ENCODE data around the gene ATIC.
A peak's percentile ranks its signal among the peaks of the same experiment; 100 is the strongest.
"Not testable (repeated sequence)": the region's sequence is repeated elsewhere in the genome, so short reads cannot be mapped to it uniquely, and the experiment has no call there.

ATIC gene

DNA sequence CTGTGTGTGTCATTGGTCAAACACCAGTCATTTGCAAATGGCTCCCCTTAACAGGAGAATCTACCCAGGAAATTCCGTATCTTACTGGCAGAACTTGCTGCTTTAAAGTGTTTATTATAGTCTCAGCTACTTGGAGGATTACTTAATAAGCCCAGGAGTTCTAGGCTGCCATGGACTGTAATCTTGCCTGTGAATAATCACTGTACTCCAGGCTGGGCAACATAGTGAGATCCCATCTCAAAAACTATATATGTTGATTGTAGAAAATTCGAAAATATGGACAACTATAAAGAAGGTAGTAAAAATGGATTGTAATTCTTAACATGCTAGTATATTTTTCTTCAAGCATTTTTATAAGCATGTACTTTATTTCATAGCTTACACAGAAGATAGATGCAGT, 4.5 kb downstream of the ATIC start:
- no peak for DNase-seq

DNA sequence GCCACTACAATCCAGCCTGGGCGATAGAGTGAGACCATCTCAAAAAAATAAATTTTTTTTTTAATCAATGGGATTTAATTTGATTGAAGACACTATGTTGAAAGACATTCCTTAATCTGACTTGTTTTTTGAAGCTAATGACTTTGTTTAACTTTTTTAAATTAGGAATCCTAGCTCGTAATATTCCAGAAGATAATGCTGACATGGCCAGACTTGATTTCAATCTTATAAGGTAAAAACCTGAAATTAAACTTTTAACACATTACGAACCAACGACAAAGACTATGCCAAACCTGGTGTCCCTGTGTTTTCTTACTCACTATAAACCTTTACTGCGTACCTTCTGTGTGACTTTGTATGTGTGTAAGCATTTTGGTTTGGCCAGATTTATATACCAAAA, 7.6 kb downstream of the ATIC start:
- no peak for DNase-seq

DNA sequence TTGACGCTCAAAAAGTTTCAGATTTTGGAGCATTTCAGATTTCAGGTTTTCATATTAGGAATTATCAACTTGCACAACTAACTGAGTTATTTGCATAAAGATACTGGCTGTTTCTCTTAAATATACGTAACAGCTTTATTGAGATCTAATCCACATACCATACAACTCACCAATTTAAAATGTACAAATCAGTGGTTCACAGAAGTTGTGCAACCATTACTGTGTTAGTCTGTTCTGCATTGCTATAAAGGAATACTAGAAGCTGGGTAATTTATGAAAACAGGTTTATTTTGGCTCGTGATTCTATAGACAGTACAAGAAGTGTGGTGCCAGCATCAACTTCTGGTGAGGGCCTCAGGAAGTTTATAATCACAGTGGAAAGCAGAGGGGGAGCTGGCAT, 8.2 kb downstream of the ATIC start:
- DNase-seq: no peak

DNA sequence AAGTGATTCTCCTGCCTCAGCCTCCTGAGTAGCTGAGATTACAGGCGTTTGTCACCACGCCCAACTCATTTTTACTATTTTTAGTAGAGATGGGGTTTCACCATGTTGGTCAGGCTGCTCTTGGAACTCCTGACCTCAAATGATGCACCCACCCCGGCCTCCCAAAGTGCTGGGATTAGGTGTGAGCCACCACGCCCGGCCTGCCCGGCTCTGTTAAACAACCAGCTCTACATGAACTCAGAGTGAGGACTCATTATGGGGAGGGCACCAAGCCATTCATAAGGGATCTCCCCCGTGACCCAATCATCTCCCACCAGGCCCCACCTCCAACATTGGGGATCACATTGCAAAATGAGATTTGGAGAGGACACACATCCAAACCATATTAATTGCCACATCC, 8.8 kb downstream of the ATIC start:
- no peak for DNase-seq

DNA sequence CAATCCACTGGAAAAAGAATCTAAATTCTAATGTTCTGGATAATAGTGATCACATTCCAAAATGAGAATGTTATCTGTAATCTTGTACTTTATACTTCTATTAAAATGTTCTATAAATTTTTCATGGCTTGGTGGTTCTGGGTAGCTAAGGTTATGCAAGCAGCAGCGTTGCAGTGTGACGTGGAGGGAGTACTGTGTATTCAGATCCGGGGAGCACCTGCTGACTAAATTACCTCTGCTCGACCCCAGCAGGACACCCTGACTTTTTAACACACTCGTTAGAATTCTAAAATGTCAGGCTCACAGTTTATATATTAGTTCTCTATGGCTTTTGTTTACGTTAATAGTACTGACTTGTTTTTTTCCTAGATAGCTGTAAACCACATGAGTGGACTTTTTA, 13.0 kb downstream of the ATIC start:
- DNase-seq: peak in 2 of 3 experiments; percentile 40 to 62

DNA sequence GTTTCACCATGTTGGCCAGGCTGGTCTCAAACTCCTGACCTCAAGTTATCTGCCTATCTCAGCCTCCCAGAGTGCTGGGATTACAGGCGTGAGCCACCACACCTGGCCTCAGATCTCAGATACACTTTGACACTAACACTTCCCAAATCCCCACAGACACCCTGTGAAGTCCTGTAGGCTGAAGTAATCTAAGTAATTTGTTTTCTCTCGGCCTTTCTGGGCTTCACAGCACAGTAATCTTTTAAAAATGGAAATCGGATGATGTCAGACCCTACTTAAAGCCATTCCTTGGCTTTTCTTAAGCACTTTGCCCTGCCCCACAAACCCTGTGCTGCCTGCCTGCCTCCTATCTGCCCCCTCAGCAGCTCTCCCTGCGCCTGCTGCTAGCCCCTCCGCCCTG, 16.2 kb downstream of the ATIC start:
- DNase-seq: no peak

DNA sequence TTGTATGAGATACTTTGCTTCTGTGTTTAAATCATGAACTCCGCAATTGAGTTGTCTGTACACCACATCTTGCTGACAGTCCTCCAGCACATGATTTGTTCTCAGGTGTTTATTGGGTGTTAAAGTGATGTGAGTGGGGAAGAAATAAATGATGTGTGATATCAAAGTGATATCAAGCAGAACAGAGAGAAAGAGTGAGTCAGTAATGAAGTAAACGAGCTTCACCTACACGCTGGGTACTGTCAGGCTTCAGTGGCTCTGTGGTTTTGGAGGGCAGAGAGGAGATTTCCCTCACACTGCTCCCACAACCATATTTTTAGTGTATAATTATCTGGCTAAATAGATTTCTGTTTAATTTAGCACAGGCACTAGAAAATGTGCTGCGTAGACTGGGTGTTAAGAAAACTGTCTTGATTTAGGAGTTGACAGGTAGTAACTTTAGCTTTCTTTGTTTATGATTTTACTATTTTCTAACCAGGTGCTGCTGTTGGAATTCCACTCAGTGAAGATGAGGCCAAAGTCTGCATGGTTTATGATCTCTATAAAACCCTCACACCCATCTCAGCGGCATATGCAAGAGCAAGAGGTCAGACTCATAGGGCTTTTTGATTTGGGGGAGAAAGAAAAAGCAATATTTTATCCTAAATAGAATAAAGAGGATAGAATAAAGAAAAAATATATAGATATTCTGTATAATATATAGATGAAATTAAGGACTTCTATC, 21.2 kb downstream of the ATIC start:
- peak in 2 of 3 experiments; percentile 9 to 39 for DNase-seq

DNA sequence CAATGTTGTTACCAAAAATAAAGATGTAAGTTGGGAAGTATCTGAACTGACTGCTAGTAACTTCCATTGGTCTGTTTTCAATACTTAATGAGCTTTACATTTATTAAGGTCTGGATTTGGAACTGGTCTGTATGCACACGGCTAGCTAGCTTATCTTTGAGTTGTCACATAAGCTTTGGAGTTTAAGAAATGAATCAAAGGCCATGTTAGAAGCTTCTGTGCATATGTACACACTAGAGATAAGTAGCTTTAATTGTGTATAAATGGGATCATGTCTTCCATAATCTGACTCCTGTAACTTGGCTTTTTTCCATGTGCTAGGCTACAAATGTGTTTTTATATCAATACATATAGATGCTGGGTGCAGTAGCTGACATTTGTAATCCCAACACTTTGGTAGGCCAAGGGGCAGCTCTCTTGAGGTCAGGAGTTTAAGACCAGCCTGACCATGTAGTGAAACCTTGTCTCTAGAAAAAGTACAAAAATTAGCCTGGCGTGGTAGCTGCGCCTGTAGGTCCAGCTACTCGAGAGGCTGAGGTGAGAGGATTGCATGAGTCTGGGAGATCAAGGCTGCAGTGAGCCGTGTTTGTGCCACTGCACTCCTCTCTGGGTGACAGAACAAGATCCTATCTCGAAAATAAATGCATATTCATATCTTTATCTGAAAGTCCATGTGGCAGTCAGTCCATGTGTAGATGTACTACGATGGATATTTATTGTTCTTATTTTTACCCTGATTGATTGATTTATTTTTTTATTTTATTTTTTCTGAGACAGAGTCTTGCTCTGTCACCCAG, 27.2 kb downstream of the ATIC start:
- no peak for DNase-seq

DNA sequence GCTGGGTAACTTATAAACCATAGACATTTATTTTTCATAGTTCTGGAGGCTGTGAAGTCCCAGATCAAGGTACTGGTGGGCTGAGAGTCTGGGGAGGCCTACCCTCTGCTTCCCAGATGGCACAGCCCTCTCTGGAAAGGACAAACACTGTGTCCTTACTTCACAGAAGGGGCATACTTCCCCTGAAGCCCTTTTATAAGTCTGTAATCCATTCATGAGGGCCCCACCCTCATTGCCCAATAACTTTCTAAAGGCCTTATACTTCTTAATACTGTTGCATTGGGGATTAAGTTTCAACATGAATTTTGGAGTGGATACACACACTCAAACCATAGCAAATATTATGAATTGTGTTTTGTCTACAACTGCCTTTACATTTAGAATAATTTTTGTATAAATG, 36.0 kb downstream of the ATIC start:
- DNase-seq: no peak

DNA sequence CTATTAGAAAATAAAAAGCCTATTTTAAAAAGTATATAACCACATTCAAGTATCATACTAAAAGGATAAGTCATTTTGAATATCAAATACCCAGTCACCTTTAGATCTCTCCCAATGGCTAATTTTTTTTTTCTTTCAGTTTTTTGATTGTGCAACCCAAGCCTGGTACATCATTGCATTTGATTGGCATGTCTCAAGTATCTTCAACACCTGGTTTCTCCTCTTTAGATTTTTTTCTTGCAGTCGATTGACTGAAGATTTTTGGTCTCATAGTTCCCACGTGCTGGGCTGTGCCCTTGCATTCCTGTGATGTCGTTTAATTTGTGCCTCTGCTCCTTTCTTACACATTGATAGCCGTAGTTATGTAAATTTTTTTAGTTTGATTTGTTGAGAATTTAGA, 40.7 kb downstream of the ATIC start:
- DNase-seq: no peak

DNA sequence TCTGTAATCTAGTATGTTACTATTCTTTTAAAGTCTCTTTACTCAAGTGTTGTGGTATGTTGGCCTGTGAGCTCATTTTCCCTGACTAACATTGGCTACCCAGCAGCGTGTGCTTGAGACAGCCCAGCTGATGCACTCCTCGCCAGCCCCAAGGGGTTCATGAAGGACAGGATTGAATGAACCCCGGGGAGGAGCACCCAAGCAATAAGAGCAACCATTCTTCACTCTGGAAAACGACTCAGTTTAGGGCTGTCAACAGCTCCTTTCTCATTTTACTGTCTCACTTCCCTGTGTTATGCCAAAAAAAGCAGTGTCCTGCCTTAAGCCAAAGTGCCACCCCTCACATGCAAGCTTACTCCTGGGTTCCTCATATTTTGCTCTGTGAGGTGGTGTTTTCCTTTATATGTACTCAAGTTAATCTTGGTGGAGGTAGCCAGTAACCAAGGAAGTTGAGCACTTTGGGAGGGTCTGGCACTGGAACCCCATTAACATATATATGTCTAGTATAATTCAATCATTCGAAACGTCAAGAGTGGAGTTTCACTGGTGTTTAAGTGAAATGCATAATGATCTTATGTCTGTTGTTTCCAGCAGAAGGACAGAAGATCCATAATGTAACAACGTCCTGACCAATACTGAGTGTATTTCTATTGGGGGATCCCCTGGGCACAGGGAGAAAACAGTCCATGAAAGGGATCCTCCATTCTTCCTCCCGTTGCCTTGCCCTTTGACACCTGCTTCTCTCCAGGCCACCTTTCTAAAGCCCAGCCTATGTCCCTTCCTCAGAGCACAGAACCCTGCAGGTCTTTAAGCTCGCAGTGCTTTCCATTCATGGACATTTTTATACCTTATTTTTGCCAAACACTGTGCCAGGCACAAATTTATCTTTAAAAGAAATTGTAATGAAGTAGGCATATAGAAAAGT, 43.2 kb downstream of the ATIC start:
- DNase-seq: no peak

DNA sequence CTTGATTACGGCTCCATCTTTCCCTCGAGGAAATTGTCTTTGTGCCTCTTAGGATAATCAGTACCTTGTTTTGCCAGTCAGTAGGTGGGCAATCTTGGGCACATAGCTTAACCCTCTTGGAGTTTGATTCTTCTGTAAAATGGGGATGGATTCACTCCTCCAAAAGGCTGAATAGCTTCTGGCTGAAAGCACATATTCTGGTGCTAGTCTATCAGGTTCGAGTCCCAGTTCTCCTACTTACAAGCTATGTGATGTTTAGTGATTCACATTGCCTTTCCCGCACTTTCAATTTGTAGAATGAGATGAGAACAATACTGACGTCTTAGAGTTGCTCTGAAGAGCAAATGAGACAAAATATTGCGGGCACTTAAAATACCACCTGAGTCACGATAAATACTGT, 43.9 kb downstream of the ATIC start:
- no peak for DNase-seq

DNA sequence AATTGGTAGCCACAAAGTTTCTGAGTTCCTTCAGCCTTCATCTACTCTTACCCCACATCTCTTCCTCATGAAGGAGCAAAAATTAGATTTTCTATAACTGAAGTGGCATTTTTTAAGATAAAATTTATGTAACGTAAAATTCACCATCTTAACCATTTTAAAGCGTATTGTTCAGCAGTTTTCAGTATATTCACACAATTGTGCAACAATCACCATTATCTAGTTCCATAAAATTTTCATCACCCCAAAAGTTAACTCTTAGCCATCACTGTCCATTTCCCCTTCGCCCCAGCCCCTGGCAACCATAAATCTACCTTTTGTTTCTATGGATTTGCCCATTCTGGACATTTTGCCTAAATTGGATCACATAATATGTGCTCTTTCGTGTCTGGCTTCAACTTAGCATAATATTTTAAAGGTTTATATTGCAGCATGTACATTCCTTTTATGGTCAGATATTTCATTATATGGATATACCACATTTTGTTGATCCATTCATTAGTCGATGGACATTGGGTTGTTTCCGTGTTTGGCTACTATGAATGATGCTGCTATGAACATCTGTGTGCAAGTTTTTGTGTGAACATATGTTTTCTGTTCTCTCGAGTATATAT, 44.6 kb downstream of the ATIC start:
- DNase-seq: no peak

DNA sequence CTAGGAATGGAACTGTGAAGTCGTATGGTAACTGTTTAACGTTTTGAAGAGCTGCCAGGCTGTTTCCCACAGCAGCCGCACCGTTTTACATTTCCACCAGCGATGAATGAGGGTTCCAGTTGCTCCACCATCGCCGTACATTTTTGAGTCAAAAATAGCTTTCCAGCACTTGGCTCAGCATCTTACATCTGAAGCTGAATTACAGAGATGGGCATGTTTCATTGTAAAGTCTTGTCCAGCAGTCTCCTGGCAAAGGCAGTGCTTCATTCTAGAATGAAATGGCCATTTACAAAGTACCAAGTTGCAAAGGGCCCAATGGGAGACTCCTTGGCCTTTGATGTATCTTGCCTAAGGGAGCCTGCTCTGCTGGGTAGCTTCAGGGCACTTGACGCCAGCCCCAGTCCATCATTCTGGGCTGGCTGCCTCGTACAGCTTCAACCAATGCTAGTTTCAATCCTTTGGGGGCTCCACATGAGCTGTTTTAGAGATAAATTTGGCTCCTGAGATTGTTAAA, 45.1 kb downstream of the ATIC start:
- no peak for DNase-seq

DNA sequence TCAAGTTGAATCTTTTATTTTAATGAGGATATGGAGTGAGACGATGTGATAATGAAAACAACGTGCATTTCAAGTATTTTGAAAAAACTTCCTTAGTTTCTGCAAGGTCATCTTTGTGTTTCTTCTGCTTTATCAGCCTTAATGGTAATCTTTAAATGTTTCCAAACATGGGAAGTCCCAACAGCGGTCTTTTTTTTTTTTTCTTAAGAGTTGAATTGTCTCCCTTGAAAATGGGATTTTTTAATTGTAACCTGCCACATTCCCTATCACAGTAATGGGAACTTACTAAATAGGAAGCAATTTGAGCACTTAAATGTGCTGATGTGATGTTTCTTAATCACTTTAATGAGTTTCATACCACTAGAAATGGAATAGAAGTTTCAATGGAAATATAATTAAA, 45.8 kb downstream of the ATIC start:
- DNase-seq: no peak

DNA sequence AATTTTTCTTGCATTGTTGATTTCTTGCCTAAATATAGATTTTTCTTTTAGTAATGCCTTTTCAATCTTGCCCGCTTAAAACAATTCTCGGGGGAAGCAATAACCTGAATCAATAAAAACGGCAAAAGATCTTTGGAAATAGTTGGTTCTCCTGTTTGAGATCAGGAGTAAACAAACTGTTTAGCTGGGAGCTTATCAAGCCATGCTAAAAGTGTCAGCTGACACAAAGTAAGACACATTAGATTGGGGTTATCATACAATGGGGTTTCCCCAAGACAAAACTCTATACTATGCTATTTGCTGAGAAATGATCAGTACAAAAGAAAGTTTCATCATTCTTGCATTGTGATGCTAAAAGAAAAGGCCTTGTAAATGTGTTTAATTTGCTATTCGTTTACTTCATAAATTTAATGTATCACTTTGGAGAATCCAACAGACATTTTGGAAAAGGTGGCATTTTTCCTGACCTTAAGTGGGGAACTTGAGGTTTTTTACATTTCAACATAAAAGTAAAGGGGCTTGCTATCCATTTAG, 46.5 kb downstream of the ATIC start:
- no peak for DNase-seq

DNA sequence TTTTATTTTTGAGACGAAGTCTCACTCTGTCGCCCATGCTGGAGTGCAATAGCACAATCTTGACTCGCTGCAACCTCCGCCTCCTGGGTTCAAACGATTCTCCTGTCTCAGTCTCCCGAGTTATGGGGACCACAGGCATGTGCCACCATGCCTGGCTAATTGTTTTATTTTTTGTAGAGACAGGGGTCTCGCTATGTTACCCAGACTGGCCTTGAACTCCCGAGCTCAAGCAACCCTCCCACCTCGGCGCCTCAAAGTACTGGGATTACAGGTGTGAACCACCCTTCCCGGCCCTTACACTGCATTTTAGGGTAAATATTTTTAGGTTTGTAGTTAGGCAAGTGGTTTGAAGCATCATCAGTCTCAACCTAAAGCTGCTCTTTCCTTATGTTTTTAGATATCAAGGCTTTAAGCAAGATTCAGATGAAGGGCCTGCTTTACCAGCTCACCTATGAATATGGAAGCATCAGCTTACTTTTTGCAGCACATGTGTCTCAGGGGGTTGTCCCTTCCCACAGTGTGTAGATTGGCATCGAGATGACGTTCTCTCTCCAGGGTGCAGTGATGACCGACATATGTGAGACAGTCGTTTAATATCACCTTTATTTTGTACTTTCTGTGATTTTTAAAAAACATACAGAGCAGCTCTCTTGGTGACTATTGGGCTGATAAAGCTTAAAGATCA, 47.2 kb downstream of the ATIC start:
- DNase-seq: no peak

DNA sequence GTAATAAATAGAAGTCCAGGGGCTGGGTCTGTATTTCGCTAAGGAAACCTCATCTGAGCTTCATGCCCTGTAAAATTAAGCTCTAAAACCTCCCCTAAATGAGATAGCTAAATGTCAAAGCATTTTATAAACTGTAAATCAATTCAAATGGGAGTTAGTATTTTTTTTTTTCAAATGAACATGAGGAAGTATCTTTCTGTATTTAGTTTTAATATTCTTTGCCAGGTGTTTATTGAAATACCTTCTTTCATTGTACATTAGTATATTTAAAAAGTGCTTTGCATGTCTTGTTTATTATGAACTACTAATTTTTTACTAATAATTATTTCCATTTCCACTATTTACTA, 47.7 kb downstream of the ATIC start:
- DNase-seq: no peak

DNA sequence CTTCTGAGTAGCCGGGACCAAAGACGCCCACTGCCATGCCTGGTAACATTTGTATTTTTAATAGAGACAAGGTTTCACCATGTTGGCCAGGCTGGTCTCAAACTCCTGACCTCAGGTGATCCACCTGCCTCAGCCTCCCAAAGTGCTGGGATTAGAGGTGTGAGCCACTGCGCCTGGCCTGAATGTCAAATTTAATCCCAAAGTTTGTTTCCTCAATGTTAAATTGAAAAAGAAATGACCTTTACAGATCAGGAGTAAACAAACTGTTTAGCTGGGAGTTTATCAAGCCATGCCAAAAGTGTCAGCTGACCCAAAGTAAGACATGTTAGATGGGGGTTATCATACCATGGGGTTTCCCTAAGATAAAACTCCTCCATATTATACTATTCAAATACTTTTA, 48.2 kb downstream of the ATIC start:
- DNase-seq: not testable (repeated sequence)

DNA sequence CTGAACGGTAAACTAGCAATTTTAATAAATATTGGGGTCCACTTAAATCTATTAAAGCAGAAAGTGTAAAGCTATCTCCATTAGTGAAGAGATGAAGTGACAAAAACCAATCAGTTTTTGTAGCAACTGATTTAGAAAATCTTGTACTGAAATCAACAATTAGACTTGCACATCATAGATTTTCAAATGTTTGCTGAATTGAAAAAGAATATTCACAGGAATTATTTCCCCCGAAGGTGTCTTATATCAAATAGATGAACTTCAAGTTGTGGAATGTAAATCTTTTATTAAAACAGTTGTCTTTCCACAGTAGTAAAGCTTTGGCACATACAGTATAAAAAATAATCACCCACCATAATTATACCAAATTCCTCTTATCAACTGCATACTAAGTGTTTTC, 48.7 kb downstream of the ATIC start:
- DNase-seq: no peak

DNA sequence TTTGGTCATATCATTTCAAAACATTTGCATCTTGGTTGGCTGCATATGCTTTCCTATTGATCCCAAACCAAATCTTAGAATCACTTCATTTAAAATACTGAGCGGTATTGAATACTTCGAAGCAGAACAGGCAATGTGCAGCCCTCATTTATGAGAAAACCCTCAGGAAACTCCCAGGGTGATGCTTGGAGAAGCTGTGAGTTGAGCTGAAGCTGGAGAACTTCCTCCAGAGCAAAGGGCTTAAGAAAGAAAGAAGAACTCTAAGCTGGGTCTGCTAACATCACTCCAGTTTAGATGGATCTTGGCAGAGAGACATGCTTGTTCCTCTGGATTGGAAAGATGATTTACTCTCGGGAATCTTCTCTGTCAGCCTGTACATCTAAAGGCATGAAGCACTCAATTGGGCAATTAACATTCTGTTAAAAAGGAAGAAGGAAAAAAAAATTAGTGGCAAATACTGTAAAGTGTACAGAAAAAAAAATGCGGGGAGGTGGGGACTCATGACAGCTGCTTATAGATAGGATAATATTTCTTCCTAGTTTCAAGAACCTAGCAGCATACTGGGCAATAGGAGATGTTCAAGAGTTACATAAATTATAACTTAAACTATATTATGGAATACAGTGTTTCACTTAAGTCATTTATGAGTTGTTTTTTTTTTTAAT, 49.5 kb downstream of the ATIC start:
- DNase-seq: no peak
